B cell (primary cell): Measurements from ENCODE around the gene DENND1C.

Experiments
- EZH2 ChIP-seq: IDR thresholded peaks from 2 replicates; pipeline ENCODE4 v1.6.1; 2012; ENCODE audit warnings: borderline replicate concordance, low read depth, mild to moderate bottlenecking, moderate library complexity, low read length; ENCODE audit not compliant: insufficient read depth, poor library complexity, severe bottlenecking
- TF ChIP-seq, protein P1 (sequence below): fragments of 200-600 bp; IDR thresholded peaks from one replicate; pipeline ENCODE4 v1.8.0; 2022; ENCODE audit warnings: antibody characterized with exemption, mild to moderate bottlenecking

DNA sequence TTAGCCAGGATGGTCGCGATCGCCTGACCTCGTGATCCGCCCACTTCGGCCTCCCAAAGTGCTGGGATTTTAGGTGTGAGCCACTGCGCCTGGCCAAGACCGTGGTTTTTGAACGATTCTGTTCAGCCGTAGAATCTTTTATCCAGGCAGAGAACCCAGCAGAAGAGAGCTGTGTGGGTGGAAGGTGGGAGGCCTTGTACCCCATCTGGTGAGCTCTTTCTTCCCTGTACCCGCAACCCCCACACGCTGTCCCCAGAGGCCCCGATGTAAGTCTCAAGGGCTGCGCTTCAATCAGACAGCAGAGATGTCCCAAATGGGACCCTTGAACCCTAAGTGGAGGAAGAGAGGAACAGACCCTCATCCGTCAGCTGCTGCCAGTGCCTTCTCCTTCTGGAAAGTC, 25.7 kb downstream of the DENND1C start:
- TF ChIP-seq, protein P1, sequence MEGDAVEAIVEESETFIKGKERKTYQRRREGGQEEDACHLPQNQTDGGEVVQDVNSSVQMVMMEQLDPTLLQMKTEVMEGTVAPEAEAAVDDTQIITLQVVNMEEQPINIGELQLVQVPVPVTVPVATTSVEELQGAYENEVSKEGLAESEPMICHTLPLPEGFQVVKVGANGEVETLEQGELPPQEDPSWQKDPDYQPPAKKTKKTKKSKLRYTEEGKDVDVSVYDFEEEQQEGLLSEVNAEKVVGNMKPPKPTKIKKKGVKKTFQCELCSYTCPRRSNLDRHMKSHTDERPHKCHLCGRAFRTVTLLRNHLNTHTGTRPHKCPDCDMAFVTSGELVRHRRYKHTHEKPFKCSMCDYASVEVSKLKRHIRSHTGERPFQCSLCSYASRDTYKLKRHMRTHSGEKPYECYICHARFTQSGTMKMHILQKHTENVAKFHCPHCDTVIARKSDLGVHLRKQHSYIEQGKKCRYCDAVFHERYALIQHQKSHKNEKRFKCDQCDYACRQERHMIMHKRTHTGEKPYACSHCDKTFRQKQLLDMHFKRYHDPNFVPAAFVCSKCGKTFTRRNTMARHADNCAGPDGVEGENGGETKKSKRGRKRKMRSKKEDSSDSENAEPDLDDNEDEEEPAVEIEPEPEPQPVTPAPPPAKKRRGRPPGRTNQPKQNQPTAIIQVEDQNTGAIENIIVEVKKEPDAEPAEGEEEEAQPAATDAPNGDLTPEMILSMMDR: no peak
- TF ChIP-seq EZH2: no peak
